Ectodermal cell (in vitro differentiated cells): Measurements from ENCODE around the gene SMIM44. TPM values are rescaled to one million over a fixed set of nuclear protein-coding genes. Genes with fewer than 3 reads are reported as not detected.
"Not testable (repeated sequence)": the region's sequence is repeated elsewhere in the genome, so short reads cannot be mapped to it uniquely, and the experiment has no call there.

Experiments
- H3K27ac ChIP-seq: 2 replicates; pipeline ENCODE4 v1.7.0; 2013; ENCODE audit warnings: mild to moderate bottlenecking, low read depth, low read length; ENCODE audit not compliant: insufficient read depth, poor library complexity, severe bottlenecking
- H3K27me3 ChIP-seq: 2 replicates; pipeline ENCODE4 v1.7.0; 2013; ENCODE audit warnings: mild to moderate bottlenecking, low read length; ENCODE audit not compliant: insufficient read depth, control insufficient read depth, poor library complexity, severe bottlenecking
- H3K36me3 ChIP-seq: one replicate; pipeline ENCODE4 v1.7.0; 2013; ENCODE audit warnings: low read length; ENCODE audit not compliant: control insufficient read depth, insufficient read depth
- H3K4me1 ChIP-seq: one replicate; pipeline ENCODE4 v1.7.0; 2013; ENCODE audit warnings: low read length; ENCODE audit not compliant: control insufficient read depth, insufficient read depth
- H3K4me3 ChIP-seq: 2 replicates; pipeline ENCODE4 v1.7.0; 2013; ENCODE audit warnings: low read depth, low read length, control low read depth; ENCODE audit not compliant: insufficient read depth
- H3K9me3 ChIP-seq: 2 replicates; pipeline ENCODE4 v1.7.0; 2013; ENCODE audit warnings: mild to moderate bottlenecking, low read length, moderate library complexity; ENCODE audit not compliant: control insufficient read depth
- WGBS, 2 experiments: methylation state at CpG; one replicate each; pipeline ENCODE4 v1.1.7; 2013; ENCODE audit warnings: missing lambda C conversion rate in 2 of 2; 5-methylcytosine and 5-hydroxymethylcytosine counted together
- polyA plus RNA-seq, 4 experiments: library from polyadenylated mRNA; stranded (reverse); fragments of 50-300 nt; gene quantifications; one replicate each; pipeline ENCODE4 v1.2.3, GENCODE V29; 2013

Gene SMIM44
- polyA plus RNA-seq (2013, experiment 1 of 4), result not detected
- polyA plus RNA-seq (2013, experiment 2 of 4), result not detected
- not detected for polyA plus RNA-seq (2013, experiment 3 of 4)
- polyA plus RNA-seq (2013, experiment 4 of 4), result not detected

- Histone ChIP-seq H3K9me3 (no peaks in the 10 kb centered on the region), H3K4me1 (no peaks in the 10 kb centered on the region), H3K36me3 (no peaks in the 10 kb centered on the region), H3K27ac (no peak within 1 kb of the TSS), H3K4me3 (no peak within 1 kb of the TSS), H3K27me3 (peaks cover 11% of the 10 kb centered on the region)
- WGBS, 2 experiments, result 91 to 92% methylated on average over 33 of the region's 33 CpGs
Observed at GRCh38 chr19:3483226-3483628, at the start of gene SMIM44. Gene SMIM44 (minus strand): TSS chr19:3483441. CDS start chr19:3483403, 38 bp downstream.

- 95% methylated on average over 17 of the region's 17 CpGs for WGBS, 2 experiments
- no peak overlapping the region for H3K4me3 ChIP-seq
Observed at GRCh38 chr19:3533033-3533432, 49.8 kb upstream of the SMIM44 start.

DNA sequence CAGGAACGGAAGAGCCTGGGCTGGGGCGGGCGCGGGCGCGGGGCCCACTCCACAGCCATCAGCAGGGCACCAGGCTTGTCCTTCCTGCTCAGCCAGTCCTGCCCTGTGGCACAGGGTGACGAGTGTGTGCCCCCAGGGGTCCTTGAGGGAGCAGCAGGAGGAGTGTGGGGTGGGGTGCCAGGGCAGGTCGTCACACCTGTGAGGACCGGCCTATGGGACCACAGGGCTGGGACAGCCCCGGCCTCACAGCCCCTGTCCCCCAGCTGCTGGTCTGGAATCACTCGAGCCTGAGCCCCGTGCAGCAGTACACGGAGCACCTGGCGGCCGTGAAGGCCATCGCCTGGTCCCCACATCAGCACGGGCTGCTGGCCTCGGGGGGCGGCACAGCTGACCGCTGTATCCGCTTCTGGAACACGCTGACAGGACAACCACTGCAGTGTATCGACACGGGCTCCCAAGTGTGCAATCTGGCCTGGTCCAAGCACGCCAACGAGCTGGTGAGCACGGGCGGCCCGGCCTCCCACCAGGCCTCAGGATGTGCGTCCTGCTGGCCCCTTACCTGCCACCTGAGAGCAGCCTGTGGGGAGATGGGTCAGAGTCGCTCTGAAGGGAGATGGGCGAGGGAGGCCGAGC lies 49.0 kb upstream of the SMIM44 start:
- H3K27ac ChIP-seq, result no peak overlapping the region
- 95 to 96% methylated on average over 33 of the region's 33 CpGs for WGBS, 2 experiments
- no peaks in the 10 kb centered on the region for H3K27me3 ChIP-seq
- H3K4me1 ChIP-seq, result no peaks in the 10 kb centered on the region
- H3K9me3 ChIP-seq, result no peaks in the 10 kb centered on the region
- peaks cover 39% of the 10 kb centered on the region for H3K36me3 ChIP-seq
- no peak overlapping the region for H3K4me3 ChIP-seq

More at GRCh38 chr19:3533033-3533432, 49.8 kb upstream of the SMIM44 start:
- Histone ChIP-seq H3K36me3 (peaks cover 35% of the 10 kb centered on the region), H3K9me3 (no peaks in the 10 kb centered on the region), H3K27ac (no peak overlapping the region), H3K4me1 (no peaks in the 10 kb centered on the region), H3K27me3 (no peaks in the 10 kb centered on the region)

DNA sequence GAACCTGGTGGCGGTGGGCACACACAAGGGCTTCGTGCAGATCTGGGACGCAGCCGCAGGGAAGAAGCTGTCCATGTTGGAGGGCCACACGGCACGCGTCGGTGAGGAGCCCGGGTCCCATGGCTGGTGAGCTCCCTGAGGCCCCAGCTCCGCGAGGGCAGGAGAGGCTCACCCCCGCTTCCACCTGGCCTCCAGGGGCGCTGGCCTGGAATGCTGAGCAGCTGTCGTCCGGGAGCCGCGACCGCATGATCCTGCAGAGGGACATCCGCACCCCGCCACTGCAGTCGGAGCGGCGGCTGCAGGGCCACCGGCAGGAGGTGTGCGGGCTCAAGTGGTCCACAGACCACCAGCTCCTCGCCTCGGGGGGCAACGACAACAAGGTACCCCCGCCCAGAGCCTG lies 48.5 kb upstream of the SMIM44 start:
- H3K9me3 ChIP-seq, result no peaks in the 10 kb centered on the region
- no peak overlapping the region for H3K4me3 ChIP-seq
- H3K27ac ChIP-seq, result no peak overlapping the region
- no peaks in the 10 kb centered on the region for H3K27me3 ChIP-seq
- no peaks in the 10 kb centered on the region for H3K4me1 ChIP-seq
- peaks cover 45% of the 10 kb centered on the region for H3K36me3 ChIP-seq
- 94% methylated on average over 29 of the region's 29 CpGs for WGBS, 2 experiments

DNA sequence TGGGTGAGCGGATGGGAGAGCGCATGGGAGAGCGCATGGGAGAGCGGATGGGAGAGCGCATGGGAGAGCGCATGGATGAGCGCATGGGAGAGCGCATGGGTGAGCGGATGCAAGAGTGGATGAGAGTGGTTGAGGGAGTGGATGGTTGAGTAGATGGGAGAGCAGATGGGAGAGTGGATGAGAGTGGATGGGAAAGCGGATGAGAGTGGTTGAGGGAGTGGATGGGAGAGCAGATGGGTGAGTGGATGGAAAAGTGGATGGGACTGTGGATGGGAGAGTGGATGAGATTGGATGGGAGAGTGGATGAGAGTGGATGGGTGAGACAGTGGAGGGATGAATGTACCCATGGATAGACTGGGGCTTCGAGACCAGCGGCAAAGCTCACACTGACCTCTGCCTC lies 47.1 kb upstream of the SMIM44 start:
- H3K27me3 ChIP-seq, result no peaks in the 10 kb centered on the region
- peaks cover 45% of the 10 kb centered on the region for H3K36me3 ChIP-seq
- WGBS, 2 experiments, result 97% methylated on average over 12 of the region's 12 CpGs

DNA sequence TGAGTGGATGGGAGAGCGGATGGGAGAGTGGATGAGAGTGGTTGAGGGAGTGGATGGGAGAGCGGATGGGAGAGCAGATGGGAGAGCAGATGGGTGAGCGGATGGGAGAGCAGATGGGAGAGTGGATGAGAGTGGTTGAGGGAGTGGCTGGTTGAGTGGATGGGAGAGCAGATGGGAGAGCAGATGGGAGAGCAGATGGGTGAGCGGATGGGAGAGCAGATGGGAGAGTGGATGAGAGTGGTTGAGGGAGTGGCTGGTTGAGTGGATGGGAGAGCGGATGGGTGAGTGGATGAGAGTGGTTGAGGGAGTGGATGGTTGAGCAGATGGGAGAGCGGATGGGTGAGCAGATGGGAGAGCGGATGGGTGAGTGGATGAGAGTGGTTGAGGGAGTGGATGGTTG lies 46.1 kb upstream of the SMIM44 start:
- not testable (repeated sequence) for H3K4me3 ChIP-seq
- WGBS, 2 experiments, result 95 to 96% methylated on average over 7 of the region's 7 CpGs
- H3K36me3 ChIP-seq, result peaks cover 42% of the 10 kb centered on the region

More for the DNA sequence above, 47.1 kb upstream of the SMIM44 start:
- no peaks in the 10 kb centered on the region for H3K4me1 ChIP-seq
- H3K27ac ChIP-seq, result no peak overlapping the region
- H3K4me3 ChIP-seq, result no peak overlapping the region
- H3K9me3 ChIP-seq, result no peaks in the 10 kb centered on the region

DNA sequence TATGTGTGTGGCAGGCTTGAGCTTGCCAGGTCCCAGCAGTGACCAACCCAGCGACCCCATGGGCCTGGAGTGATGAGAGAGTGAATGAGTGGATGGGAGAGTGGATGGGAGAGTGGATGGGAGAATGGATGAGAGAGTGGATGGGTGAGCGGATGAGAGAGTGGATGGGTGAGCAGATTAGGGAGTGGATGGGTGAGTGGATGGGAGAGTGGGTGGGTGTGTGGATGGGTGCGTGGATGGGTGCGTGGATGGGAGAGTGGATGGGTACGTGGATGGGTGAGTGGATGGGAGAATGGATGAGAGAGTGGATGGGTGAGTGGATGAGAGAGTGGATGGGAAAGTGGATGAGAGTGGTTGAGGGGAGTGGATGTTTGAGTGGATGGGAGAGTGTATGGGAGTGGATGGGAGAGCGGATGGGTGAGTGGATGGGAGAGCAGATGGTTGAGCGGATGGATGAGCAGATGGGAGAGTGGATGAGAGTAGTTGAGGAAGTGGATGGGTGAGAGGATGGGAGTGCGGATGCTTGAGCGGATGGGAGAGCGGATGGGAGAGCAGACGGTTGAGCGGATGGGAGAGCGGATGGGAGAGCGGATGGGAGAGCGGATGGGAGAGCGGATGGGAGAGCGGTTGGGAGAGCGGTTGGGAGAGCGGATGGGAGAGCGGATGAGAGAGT lies 45.4 kb upstream of the SMIM44 start:
- Histone ChIP-seq H3K36me3 (peaks cover 40% of the 10 kb centered on the region), H3K9me3 (no peaks in the 10 kb centered on the region), H3K4me1 (no peaks in the 10 kb centered on the region), H3K27ac (no peak overlapping the region), H3K27me3 (no peaks in the 10 kb centered on the region), H3K4me3 (no peak overlapping the region)
- WGBS, 2 experiments, result 97% methylated on average over 20 of the region's 20 CpGs

More for the DNA sequence above, 46.1 kb upstream of the SMIM44 start:
- not testable (repeated sequence) for H3K27me3 ChIP-seq, H3K27ac ChIP-seq, H3K9me3 ChIP-seq, H3K4me1 ChIP-seq

DNA sequence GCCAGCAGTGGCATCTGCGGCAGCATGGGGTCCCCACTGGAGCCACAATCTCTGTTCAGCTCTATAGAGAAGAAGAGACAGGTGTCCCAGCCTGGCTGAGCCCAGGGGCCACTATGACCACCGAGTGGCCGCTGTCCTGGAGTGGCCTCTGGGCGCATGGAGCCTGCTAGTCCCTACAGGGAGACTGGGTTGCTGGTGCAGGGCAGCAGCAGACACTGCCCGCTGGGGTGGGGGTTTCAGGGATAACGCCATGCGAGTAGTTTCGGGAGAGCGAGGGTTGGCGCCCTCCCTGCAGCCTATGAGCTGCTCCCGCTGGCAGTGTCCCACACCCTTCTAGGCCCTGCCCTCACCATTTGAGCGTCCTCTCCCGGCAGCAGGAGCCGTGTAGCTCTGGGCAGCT lies 44.8 kb upstream of the SMIM44 start:
- Histone ChIP-seq H3K27ac (no peak overlapping the region), H3K36me3 (peaks cover 34% of the 10 kb centered on the region), H3K9me3 (no peaks in the 10 kb centered on the region), H3K4me1 (no peaks in the 10 kb centered on the region), H3K4me3 (no peak overlapping the region), H3K27me3 (no peaks in the 10 kb centered on the region)
- WGBS, 2 experiments, result 95 to 96% methylated on average over 14 of the region's 14 CpGs

DNA sequence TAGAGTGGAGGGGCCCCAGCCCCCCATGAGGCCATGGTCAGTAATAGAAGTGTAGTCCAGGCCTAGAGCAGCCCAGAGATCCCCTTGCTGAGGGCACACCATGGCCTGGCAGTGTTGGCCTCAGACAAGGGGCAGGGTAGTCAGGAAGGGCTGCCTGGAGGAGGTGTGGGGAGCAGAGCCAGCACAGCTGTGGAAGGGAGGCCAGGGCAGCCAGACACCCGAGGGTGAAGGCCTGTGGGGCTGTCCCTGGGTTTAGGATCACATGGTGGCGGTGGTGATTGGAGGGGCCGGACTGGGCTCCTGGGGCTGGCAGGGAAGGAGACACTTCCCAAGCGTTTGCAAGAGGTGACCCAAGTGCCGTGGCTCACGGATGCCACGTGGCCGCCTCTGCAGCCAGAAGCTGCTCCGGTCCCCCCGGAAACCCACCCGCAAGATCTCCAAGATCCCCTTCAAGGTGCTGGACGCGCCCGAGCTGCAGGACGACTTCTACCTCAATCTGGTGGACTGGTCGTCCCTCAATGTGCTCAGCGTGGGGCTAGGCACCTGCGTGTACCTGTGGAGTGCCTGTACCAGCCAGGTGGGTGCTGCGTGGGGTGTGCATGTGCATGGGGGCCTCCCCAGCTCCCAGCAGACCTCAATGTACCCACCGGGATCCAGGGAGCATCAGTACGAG lies 44.1 kb upstream of the SMIM44 start:
- H3K4me1 ChIP-seq, result no peaks in the 10 kb centered on the region
- no peaks in the 10 kb centered on the region for H3K9me3 ChIP-seq
- peaks cover 28% of the 10 kb centered on the region for H3K36me3 ChIP-seq
- 96 to 97% methylated on average over 21 of the region's 21 CpGs for WGBS, 2 experiments
- H3K27me3 ChIP-seq, result no peaks in the 10 kb centered on the region
- H3K27ac ChIP-seq, result no peak overlapping the region
- H3K4me3 ChIP-seq, result no peak overlapping the region
